NCI-H69 (cell line): ENCODE data around the gene PKP1.

Source experiments
- DNase-seq: peaks from one replicate; lab custom pipeline; 2025; lab: John Stamatoyannopoulos, UW

PKP1 gene

DNA sequence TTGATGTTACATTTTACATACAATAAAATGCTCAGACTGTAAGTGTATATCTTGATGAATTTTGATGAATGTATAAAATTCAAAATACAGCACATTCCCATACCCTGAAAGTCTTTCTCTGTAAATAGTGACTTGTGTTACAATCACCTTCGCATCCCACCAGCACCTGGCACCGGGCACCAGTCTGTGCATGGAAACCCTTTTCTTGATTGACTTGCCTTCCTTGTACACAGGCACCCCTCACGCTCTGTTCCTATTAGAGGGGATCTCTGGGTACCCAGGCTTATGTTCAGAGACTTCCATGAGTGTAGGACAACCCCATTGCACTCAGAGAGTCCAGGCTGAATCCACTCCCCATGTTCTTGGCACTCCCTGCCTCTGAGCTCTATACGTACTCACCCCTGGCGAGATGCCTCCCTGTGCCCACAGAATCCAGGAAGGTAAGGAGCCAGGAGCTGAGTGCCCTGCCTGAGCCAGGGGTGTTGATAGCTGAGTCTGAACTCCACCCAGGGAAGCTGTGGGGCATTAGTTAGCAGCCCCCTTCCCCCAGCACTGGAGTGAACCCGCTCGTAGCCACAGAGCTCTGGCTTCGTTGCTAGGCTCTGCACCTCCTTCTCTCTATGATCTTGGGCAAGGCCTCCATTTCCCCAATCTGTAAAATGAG lies 22.5 kb upstream of the PKP1 start:
- no peak for DNase-seq

DNA sequence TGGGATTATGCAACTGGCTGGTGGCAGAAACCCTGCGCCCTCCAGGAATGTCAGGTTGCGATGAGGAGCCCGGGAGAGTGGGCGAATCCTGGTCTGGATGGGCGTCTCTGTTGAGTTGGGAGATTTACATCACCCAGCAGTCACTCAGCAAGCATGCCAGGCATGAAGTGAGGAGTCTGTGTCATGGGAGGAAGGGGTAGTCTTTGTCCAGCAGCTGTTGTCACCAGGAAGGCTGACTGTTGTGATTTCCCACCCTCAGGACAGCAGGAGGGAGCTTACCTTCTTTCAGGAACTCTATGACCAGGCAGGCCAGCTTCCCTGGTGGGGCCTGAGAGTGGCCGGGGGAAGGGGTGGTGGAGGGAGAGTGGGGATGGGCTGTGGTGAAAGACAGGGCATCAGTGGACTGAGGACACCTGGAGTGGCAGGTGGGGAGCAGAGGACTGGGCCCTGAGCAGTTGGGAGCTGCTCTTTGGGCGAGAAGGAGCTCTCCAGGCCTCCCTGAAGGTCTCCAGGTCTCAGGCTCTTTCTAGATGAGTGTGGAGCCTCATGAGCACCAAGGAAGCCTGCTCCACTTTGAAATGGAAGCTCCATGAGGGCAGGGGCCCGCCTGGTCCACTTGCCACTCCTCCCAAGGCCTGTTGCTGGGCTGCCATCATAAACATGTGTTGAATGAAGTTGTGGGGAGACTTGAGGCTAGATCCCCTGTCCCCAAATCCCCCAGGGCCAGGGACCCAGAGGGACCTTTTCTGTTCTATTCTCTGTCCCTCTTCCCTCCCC lies 21.3 kb upstream of the PKP1 start:
- no peak for DNase-seq

DNA sequence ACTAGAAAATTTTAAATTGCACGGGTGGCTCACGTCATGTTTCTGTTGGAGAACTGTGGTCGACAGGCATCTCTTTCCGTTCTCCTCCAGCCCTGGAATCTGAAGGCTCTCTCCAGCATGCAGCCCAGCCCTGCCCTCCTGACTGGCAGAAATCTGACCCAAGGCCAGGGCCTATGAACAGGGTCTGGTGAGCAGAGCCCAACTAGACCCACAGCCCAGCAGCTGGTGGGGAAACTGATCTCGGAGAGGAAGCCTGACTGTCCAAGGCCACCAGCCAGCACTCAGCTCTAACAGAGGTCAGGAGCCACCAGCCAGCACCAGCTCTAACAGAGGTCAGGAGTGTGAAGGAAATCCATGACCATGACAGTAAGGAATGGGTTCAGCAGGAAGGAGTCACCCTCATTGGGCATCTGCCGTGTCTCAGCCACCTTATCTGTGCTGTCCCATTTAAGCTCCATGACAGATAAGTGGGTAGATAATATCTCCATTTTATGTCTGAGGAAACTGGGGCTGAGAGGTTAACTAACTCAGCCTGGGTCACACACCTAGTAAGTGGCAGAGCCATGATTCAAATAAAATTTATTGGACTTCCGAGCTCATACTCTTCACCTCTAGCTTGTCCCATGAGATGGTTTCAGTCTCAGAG lies 20.2 kb upstream of the PKP1 start:
- no peak for DNase-seq

DNA sequence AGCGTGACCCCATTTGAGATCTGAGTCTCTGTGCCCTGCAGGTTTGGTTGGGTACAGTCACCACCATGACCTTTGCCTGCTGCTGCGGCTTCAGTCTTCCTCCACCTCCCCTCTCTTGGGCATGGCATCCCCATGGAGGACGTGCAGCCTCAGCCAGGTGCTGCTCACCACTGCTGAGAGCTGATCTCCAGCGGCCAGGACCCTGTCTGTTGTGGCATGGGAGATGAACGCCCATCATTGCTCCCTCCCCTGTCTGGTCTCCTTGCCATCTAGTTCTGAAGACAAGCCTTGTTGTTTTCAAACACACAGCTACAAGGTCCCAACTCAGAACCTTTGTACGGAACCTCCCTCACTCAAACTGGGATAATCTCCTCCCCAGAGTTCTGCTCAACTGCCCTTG lies 19.2 kb upstream of the PKP1 start:
- no peak for DNase-seq

DNA sequence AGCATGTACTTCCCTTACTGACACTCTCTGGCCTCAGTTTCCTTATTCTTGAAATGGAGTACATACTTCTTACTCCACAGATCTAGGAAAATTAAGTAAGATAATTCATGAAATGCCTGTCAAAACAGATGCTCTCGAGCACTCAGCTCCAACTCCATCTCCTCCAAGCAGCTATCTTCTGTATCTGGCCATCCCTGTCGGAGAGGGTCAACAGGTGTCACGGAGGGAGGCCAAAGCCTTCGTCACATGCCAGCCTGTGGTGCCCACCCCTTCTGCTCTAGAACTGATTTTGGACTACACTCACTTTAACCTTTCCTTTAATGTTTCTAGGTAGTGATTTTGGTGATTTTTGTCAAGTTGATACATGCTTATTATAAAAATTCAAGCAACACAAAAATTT lies 18.8 kb upstream of the PKP1 start:
- DNase-seq, result no peak

DNA sequence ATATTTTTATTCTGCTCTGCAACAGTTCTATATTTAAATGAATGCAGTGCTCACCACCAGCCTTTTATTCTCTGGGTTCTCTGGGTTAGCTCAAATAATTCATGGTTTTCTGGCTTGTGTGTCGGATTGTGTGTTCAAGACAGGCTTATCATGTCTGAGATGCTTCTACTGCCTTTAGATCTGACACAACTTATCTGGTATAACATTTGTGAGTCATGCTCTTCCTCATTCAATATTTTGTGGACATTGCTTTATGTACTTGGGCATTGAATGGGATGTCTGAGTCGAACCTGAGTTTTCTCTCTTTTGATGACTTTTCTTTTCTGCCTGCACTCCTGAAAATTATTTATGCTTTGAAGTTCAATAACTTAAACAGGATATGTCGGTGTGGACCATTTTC lies 17.6 kb upstream of the PKP1 start:
- DNase-seq, result no peak

DNA sequence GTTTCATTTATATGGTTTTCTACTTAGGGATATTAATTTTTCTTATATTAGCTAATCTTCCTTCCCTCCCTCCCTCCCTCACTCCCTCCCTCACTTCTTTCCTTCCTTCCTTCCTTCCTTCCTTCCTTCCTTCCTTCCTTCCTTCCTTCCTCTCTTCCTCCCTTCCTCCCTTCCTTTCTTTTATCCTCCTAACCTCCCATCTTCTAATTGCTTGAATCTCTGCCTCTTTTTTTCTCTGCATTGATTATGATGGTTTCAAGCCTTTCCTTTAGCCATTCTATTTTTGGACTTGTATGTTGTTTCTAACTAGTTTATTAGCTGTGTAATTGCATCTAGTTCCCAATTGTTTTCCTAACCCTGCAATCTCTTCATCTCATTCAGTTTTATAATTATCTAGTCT lies 17.0 kb upstream of the PKP1 start:
- no peak for DNase-seq

DNA sequence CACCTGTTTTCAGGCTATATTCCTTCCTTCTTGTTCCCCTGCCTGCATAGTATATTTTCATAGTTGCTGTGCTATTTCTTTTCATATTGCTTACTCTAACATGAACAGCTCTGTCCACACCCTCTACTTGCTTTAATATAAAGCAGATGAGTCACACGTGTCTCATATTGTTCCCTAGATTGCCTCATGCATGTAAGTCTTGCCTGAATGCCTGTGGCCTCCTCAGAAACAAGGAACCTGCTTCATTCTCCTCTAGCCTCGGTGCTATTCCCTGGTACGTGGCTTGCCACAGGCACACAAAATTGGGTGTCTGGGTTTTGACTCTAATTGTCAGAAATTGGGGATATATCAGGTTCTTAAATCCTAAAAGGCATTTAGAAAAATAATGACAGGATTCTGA lies 16.5 kb upstream of the PKP1 start:
- peak; percentile 64 for DNase-seq

DNA sequence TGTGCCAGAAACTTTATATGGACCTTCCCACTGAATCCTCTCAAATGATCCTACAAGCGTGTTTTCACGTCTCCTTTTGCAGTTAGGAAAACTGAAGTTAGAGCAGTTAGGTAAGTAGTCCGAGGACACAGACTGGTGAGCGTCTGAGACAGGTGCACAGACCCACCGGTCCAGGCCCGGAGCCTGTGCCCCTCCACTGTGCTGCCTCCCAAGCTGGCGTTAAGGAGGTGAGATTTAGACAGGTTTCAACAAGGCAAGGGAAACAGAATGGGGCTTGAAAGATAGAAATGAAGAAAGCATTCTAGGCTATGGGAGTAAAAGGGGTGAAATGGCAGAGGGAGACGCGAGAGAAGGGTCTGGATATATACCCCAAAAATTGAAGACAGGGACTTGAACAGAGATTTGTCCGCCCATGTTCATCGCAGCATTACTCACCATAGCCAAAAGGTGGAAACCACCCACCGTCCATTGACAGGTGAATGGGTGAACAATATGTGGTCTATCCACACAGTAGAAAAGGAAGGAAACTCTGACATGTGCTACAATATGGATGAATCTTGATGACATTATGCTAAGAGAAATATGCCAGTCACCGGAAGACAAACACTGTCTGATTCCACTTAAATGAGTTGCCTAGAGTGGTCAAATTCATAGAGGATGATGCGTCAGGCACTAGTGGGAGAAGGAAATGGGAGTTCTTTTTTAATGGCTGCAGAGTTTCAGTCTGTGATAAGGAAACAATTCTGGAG lies 15.7 kb upstream of the PKP1 start:
- no peak for DNase-seq

DNA sequence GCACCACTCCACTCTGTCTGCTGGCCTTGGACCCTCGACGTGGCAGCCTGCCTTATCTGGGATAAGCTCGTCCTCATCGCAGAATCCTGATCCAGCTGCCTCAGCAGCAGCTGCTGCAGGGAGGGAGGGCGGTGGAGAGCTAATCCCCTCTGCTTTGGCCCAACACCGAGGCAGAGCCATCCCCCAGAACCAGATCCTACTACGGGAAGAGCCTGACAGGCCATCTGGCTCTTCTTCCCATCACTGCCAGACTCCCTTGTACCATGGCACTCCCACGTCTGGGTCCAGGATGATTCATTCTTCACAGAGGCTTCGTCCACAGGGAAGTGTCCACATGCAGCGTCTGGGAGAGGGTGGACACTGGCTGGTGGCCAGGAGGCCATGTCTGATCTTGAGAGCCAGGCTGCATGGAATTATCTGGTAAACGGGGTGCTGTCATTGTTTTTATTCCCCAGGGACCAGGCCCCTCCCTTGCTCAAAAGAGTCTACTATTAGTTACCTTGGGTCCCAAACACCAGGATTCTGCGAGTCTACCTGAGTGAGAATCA lies 14.6 kb upstream of the PKP1 start:
- DNase-seq, result peak; percentile 74

DNA sequence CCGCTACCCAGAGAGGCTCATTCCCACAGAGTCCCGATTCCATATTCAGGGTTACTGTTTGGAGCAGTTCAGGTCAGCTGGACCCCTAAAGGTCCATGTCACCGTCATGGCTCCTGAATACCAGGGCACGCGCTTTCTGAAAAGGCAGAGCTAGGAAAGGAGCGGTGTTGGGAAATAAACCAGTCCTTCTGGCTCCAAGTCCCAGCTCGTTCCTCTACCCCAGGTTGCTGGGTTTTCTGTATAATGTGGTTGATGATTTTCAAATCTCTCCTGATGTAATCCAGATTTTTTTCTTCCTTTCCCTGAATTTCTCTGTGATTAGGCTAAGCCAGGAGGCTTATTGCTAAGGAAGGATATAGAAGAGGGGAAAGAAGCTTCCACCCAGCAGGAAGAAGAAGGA lies 14.0 kb upstream of the PKP1 start:
- no peak for DNase-seq

DNA sequence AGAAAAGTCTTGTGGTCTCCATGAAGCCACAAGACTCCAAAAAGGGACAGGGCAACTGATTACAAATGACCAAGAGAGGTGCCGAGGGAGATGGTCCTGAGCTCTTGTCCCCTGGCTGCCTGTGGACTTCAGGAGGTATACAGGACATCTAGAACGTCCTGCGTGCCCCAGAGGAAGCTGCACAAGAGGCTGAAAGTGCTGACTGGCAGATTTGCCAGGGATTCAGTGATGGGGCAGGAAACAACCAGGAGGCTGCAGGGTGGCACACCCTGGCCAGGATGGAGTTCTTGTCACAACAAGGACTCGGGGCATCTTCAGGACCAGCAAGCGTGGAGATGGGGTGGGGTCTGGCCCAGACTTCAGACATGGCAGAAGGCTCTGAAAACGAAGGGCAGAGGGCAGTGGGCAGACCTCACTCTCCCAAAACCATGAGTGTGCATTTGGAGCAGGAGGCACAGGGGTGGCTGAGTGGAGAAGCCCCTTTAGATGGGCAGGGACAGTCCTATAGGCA lies 13.4 kb upstream of the PKP1 start:
- no peak for DNase-seq

DNA sequence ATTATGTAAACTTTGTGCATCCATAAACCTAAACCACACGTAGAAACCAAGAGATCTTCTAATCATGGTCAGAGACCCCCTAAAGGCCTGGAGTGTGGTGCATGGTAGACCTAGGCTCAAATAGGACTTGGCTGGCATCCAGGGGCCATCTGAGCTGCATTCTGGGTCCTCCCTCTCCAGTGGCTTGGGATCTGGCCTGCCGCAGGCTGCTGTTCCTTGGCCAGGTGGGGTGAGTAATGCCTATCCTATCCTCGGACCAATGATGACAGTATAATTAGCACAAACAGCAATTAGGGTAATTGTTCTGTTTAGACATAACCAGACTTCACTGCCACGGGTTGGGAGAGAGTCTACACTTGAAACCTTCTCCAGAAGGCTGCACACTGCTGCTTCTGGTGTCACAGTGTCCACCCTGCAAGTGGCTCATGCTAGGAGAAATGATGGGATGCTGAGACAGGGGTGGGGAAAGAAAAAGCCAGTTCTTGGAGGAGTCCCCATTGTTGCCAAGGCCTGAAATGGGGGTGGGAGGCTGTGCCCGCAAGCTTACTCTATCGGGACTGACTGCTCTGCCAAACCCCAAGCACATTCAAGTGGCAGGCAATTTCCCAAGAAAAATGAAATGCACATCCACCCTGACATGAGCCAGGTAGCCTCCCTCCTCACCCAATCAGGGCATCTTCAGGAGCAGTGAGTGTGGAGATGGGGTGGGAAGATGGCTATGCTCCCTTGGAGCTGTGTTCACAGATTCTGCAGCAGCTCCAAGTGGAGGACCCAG lies 12.5 kb upstream of the PKP1 start:
- peak; percentile 96 for DNase-seq

DNA sequence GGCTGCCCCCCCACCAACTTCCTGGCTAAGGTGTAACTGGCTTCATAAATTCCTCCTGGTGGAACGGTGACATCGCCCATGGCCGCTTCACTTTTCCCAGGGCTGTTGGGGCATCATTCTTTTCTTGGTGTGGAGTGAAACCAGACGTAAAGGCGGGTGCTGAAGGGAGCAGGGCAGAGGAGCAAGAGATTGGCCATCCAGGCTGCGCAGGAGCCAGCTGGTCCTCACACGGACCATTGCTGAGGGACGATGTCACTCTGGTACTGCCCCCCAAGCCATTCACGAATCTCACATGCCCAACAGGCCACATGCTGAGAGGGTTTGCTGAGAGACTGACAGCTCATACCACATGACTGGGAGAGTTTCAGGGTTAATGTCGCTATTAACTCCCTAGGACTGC lies 10.5 kb upstream of the PKP1 start:
- DNase-seq, result no peak

DNA sequence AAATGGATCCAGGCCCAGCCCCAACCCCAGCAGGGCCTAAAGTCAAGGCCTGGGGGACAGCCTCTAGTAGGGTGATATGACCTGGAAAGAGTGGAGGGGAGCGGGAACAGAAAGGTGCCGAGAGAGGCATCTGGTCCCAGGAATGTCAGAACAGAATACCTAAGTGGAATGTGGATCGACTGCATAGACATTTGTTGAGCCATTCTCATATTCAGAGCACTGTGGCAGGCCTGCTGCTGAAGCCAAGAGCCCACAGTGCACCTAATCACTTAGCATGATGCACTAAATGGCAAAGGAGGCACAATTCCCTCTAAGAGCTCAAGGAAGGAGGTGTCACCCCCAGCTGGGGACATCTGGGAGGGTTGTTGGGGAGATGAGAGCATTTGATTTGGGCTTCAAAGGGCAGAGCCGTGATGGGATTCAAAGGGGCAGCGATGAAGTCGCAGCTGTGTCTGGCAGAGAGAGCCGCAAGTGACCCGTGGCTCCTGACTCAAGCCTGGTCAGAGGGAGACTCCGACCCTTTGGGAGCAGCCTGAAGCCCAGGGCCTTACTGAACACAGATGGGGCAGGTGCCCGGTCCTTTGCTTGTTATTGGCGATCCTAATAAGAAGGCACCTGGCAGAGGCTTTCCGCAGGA lies 8.6 kb upstream of the PKP1 start:
- DNase-seq, result peak; percentile 81

DNA sequence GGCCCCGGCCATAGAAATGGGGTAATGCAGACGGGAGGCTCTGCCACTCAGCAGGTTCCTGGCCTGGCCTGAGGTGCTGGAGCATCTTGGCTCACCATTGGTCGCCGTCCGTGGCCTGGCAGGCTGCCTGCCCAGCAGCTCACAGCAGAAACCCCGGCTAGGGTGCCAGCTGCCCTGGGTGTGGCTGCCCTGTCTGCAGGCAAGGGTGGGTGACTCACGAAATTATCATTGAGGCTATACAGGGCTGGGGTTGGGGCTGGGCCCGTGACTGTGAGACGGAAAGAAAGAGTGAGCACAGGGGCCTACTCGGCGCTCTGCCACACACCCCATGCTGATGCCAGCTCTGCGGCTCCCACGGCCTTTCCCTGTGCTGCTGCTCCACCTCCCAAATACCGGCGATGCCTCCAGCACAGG lies 8.0 kb upstream of the PKP1 start:
- peak; percentile 97 for DNase-seq

DNA sequence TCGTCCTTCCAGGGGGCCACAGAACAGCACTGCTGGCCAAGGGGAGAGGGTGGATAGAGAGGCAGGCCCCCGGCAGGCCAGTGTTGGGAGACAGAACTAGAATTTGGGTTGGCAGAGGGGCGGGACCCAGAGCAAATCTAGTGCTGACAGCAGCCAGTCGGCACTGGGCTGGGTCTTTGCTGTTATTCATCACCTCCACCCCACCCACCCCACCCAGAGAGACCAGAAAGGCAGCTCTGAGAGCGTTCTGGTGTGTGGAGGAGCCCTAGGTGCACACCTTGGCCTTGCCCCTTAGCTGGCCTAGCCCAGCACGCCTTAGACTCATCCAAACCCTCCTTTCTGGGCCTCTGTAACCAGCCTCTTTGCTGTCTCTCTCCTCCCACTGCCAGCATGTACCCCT lies 6.4 kb upstream of the PKP1 start:
- DNase-seq, result no peak

DNA sequence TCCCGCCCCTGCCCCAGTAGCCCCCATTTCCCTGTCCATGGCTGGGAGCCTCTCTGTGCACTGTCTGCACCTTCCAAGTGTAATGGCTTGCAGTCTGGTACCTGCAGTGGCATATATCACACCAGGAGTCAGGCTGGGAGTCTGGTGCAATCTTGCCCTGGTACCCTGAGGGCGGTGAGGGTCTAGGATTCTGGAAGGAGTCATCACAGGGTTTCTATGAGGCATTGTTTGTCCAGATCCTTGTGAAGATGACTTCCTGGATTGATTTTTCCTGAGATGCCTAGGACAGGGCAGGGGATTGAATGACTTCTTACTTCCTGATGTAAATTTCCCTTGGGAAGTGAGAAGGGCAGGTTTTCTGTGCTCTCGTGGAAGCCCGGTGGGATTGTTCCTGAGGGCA lies 5.9 kb upstream of the PKP1 start:
- no peak for DNase-seq

DNA sequence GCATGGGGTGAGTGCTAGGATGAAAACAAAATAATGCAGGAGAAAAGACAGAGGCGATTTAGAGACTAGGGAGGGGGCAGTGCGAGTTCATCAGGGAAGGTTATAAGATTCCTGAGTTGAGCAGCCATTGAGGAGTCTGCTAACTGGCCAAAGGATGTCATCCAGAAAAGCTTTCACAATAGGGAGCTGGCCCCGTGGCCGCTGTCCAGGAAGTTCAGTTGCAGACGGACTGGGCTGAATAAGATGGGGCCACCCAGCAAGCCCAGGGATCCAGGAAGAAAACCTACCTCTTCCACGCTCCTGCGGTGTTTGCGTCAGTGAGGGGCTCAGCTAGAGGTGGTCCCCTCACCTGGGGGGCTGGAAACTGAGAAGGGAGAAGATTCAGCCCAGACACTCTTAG lies 4.0 kb upstream of the PKP1 start:
- no peak for DNase-seq

DNA sequence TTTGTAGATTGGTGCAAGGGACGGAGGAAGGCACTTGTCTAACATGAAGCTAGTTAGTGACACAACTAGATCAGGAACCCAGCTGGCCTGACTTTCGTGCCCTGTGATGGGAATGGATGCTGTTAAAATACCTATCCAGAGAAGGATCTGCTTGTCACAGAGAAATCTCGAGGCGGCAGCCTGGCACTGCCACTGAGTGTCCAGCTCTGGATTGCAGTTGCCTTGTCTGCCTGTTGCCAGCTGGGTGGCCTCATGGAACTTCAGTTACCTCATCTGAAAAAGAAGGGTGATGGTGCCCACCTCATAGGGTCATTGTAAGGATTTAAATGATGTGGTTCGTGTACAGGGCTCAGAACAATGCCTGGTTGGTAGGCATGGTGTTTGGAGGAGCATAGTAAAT lies 2.4 kb upstream of the PKP1 start:
- DNase-seq, result no peak

DNA sequence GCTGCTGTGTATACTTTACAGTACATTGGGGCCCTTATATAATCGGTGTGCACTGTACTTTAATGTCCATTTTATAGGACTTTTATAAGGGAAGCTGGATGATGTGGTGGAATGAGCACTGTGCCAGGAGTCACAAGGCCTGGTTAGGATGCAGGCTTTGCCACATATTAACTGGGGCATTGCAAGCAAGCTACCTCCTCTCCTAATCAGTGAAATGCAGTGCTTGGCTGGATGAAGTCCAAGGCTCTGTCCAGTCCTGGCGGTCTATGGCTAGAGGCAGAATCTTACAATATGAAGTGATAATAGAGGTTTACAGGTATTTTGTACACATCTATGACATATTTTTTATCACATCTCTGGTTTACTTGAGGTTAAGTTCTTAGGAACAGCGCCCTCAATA lies 1.7 kb upstream of the PKP1 start:
- DNase-seq, result no peak
